LNCAP (cell line): ENCODE measurements around the gene CLASRP.

Source experiments
- CTCF ChIP-seq: fragments of 450-650 bp; IDR thresholded peaks from 2 replicates; pipeline ENCODE4 v1.5.1; 2017; ENCODE audit warnings: mild to moderate bottlenecking

CLASRP gene

GRCh38 chr19:45104658-45105349, 66.0 kb downstream of the CLASRP start:
- no peak for TF ChIP-seq CTCF

- no peak for TF ChIP-seq CTCF
These were observed 68.8 kb downstream of the CLASRP start for GRCh38 chr19:45107621-45108150.

- no peak for TF ChIP-seq CTCF
These were observed 72.0 kb downstream of the CLASRP start for GRCh38 chr19:45110851-45111266.

DNA sequence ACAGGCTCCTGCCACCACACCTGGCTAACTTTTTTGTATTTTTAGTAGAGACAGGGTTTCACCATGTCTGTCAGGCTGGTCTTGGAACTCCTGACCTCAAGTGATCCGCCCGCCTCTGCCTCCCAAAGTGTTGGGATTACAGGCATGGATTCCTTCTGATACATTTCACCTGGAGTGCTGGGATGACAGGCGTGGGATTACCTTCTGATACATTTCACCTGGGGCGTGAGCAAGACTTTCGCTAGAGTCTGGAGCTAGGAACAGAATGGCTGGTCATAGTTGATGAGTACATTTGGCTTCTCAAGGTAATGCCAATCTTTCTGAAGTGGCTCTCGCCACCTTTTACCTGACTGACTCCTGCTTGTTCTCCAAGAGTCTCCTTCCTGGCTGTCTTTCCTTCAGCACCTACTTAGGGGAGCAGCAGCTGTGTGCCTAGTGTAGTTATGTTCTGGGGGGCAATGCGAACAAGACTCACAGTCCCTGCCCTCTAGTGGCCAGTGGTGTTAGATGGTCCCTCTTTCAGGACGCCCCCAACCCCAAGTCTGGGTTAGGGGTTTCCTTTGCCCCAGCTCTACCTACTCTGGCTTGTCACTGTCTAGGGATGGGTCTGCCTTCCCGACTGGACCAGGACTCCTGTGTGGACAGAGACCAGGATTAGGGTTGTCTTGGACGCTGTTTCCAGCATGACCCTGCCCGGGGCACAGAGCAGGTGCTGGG, 73.4 kb downstream of the CLASRP start:
- no peak; the same call in 1 of the 2 replicates for TF ChIP-seq CTCF

GRCh38 chr19:45113628-45114027, 74.8 kb downstream of the CLASRP start:
- TF ChIP-seq CTCF, result no peak

DNA sequence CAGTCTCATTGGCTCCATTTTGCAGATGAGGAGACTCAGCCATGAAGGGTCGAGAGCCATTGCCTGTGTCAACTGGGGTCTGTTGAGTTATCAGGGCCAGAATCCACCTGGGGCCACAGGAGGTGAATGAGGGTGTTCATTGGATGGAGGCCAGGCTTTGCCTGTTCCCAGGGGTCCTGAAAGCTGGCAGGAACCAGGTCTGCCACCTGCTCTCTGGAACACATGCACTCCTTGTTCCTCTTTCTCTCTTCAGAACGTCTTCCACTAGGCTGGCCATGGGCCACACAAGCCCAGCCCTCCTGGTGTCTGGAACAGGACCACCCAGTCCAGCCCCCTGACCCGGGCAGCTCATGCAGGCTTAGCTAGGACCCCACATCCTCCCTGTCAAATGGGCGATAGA, 75.3 kb downstream of the CLASRP start:
- no peak for TF ChIP-seq CTCF

DNA sequence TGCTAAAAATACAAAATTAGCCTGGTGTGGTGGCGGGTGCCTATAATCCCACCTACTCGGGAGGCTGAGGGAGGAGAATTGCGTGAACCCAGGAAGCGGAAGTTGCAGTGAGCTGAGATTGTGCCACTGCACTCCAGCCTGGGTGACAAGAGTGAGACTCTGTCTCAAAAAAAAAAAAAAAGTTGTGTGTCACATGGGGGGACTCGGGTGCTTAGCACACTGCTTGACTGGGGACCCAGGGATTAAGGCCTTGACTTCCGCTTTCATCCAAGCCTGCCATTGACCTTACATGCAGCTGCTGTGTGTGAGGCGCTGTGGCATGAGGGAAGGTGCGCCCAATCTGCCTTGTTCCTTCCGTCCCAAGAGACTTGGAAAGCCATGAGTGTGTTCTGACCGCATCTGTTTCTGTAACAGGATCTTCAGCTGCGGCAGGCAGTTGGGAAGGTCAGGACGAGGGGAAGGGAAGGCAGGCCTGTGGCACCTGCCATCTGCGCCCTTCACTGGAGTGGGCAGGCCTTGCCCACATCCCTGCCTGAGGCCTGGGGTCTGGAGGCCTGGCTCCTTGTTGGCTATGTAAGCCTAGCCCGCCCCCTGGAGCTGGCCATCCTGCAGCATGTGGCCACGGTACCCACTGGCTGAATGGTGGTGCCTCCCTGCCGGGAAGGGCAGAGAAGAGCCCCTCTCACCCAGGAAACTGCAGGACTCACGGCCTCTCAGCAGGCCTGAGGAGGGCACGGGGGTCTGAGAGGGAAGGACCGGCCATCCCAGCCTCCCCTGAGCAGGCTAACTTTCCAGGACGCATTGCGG, 77.2 kb downstream of the CLASRP start:
- TF ChIP-seq CTCF, result no peak
